Stomach smooth muscle (tissue), 2 donors: Measurements from ENCODE around the gene RAB2B.

ENCODE experiments used
- H3K27ac ChIP-seq: one replicate; pipeline ENCODE4 v1.7.0; 2013; ENCODE audit warnings: mild to moderate bottlenecking, low read length, inconsistent platforms
- H3K27me3 ChIP-seq, 2 donors: one replicate each; pipeline ENCODE4 v1.7.0; 2013; ENCODE audit warnings: low read length in 2 of 2; ENCODE audit not compliant: insufficient read depth in 2 of 2, control insufficient read depth in 1 of 2
- H3K36me3 ChIP-seq, 2 donors: one replicate each; pipeline ENCODE4 v1.7.0; 2013; ENCODE audit warnings: low read length in 2 of 2; ENCODE audit not compliant: control insufficient read depth in 2 of 2, insufficient read depth in 2 of 2
- H3K4me1 ChIP-seq: one replicate; pipeline ENCODE4 v1.7.0; 2013; ENCODE audit warnings: low read length; ENCODE audit not compliant: control insufficient read depth, insufficient read depth
- H3K4me3 ChIP-seq, 2 donors: one replicate each; pipeline ENCODE4 v1.7.0; 2013; ENCODE audit warnings: low read length in 2 of 2
- H3K9ac ChIP-seq, 2 donors: one replicate each; pipeline ENCODE4 v1.7.0; 2013; ENCODE audit warnings: low read length in 2 of 2, mild to moderate bottlenecking in 1 of 2
- H3K9me3 ChIP-seq, 2 donors: one replicate each; pipeline ENCODE4 v1.7.0; 2013; ENCODE audit warnings: low read length in 2 of 2; ENCODE audit not compliant: control insufficient read depth in 2 of 2
- donor health status: healthy.
- donor health status: Pancreatic carcinoma.

Gene RAB2B

GRCh38 chr14:21437063-21437901 lies 39.5 kb downstream of the RAB2B start:
- Histone ChIP-seq H3K27ac (peak overlapping the region; percentile 95), H3K4me3 (peak overlapping the region; percentile 87 to 93), H3K4me1 (peaks cover 7% of the 10 kb centered on the region), H3K27me3 (no peaks in the 10 kb centered on the region), H3K9me3 (no peaks in the 10 kb centered on the region), H3K9ac (peak overlapping the region; percentile 89 to 98), H3K36me3 (no peaks in the 10 kb centered on the region)

GRCh38 chr14:21436567-21437062 lies 40.1 kb downstream of the RAB2B start:
- H3K4me3 ChIP-seq: peak overlapping the region; percentile 87 to 93
- H3K36me3 ChIP-seq: peaks cover under 1% of the 10 kb centered on the region in 2 donors
- H3K27ac ChIP-seq: peak overlapping the region; percentile 95
- H3K9me3 ChIP-seq: no peaks in the 10 kb centered on the region
- H3K9ac ChIP-seq: peak overlapping the region; percentile 89 to 98
- no peaks in the 10 kb centered on the region for H3K27me3 ChIP-seq
- H3K4me1 ChIP-seq: peaks cover 7% of the 10 kb centered on the region

- Histone ChIP-seq H3K27ac (no peak overlapping the region), H3K9ac (no peak overlapping the region), H3K27me3 (no peaks in the 10 kb centered on the region), H3K9me3 (no peaks in the 10 kb centered on the region), H3K36me3 (peaks cover 41 to 46% of the 10 kb centered on the region in 2 donors), H3K4me1 (peaks cover 2% of the 10 kb centered on the region), H3K4me3 (no peak overlapping the region)
These were observed 45.6 kb downstream of the RAB2B start for GRCh38 chr14:21431126-21431525.

DNA sequence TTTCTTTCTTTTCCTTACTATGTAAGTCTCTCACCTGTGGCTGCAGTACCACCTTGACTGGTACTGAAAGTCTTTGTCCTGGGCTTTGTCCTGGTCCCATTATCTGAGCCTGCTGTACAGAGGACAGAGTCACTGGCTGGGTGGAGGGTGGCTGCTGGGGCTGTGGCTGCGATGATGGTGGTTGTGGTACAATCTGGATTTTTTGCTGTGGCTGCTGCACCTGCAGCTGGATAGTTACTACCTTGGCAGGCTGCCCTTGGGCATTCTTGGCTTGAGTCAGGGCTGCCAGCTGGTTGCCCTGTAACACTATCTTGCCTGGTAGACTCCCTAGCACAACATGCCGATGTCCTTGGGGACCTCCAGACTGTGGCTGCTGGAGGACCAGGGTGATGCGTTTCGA lies 47.8 kb downstream of the RAB2B start:
- Histone ChIP-seq H3K4me3 (no peak overlapping the region), H3K36me3 (peaks cover 52% of the 10 kb centered on the region in 2 donors), H3K27ac (no peak overlapping the region)

DNA sequence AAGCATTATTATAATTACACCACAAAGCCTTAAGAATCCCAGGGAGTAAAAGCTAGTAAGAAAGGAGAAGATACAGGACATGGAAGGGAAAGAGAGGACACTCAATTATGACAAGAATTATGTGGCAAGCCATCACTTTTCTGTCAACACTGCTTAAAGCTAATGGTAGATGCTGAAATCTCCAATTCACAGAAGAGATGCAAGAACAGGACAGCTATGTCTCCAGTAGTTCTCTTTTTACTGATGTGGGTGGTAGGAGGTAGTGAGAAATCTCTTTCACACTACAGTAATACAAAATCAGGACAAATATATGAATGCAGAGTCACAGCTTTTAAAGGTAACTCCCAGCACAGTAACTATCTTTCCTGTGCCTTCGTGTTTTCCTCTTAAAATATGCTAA lies 50.1 kb downstream of the RAB2B start:
- H3K27me3 ChIP-seq: no peaks in the 10 kb centered on the region
- no peak overlapping the region for H3K4me3 ChIP-seq
- H3K36me3 ChIP-seq: peaks cover 64 to 67% of the 10 kb centered on the region in 2 donors
- peaks cover 2% of the 10 kb centered on the region for H3K4me1 ChIP-seq
- H3K27ac ChIP-seq: no peak overlapping the region
- H3K9ac ChIP-seq: no peak overlapping the region
- H3K9me3 ChIP-seq: no peaks in the 10 kb centered on the region

More for the DNA sequence above, 47.8 kb downstream of the RAB2B start:
- no peaks in the 10 kb centered on the region for H3K9me3 ChIP-seq
- no peak overlapping the region for H3K9ac ChIP-seq
- H3K4me1 ChIP-seq: peaks cover 2% of the 10 kb centered on the region
- no peaks in the 10 kb centered on the region for H3K27me3 ChIP-seq

GRCh38 chr14:21419528-21419927 lies 57.2 kb downstream of the RAB2B start:
- Histone ChIP-seq H3K36me3 (peaks cover 27 to 45% of the 10 kb centered on the region in 2 donors), H3K27ac (no peak overlapping the region), H3K9ac (no peak overlapping the region), H3K4me1 (no peaks in the 10 kb centered on the region), H3K4me3 (no peak overlapping the region), H3K27me3 (no peaks in the 10 kb centered on the region), H3K9me3 (no peaks in the 10 kb centered on the region)

GRCh38 chr14:21415329-21415728 lies 61.4 kb downstream of the RAB2B start:
- Histone ChIP-seq H3K4me1 (no peaks in the 10 kb centered on the region), H3K4me3 (no peak overlapping the region), H3K27ac (no peak overlapping the region), H3K36me3 (peaks cover 37 to 54% of the 10 kb centered on the region in 2 donors), H3K9me3 (no peaks in the 10 kb centered on the region), H3K27me3 (no peaks in the 10 kb centered on the region), H3K9ac (no peak overlapping the region)

DNA sequence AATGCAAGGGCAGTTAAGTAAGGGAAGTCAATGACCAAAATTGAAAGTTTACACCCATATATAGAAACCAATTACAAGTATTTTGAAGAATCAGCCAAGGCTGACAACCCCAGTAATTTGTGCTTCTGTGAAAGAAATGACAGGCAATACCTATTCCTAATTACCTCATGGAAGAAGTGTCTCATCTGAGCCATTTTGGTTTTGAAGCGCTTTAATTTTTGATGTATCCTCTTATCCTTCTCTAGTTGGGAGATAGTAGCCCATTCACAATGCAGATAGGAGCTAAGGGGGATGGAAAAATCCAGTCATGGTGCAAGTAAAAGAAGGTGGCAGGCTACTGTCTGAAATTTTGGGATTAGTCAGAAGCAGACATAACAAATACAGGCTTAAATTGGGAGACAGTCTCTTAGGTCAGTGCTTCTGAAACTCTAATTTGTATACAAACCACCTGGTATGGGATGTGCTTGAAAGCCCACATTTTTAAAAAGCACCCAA lies 62.6 kb downstream of the RAB2B start:
- H3K4me1 ChIP-seq: no peaks in the 10 kb centered on the region
- peaks cover 47 to 49% of the 10 kb centered on the region in 2 donors for H3K36me3 ChIP-seq
- no peak overlapping the region for H3K27ac ChIP-seq
- H3K27me3 ChIP-seq: no peaks in the 10 kb centered on the region
- H3K4me3 ChIP-seq: no peak overlapping the region
- no peaks in the 10 kb centered on the region for H3K9me3 ChIP-seq
- H3K9ac ChIP-seq: no peak overlapping the region
